Ishikawa (cell line): ENCODE data around the gene NUP153.

Experiments
- EP300 ChIP-seq: IDR thresholded peaks from 2 replicates; pipeline ENCODE4 v1.6.1; 2012; ENCODE audit warnings: borderline replicate concordance
- FOXM1 ChIP-seq: IDR thresholded peaks from 2 replicates; pipeline ENCODE4 v1.6.1; 2012; ENCODE audit warnings: low read depth, borderline replicate concordance
- NFIC ChIP-seq: IDR thresholded peaks from 2 replicates; pipeline ENCODE4 v1.6.1; 2012
- TCF12 ChIP-seq: IDR thresholded peaks from 2 replicates; pipeline ENCODE4 v1.6.1; 2012; ENCODE audit warnings: low read depth
- YY1 ChIP-seq: IDR thresholded peaks from 2 replicates; pipeline ENCODE4 v1.6.1; 2012; ENCODE audit warnings: low read depth
- ZBTB7A ChIP-seq: IDR thresholded peaks from 2 replicates; pipeline ENCODE4 v1.6.1; 2012; ENCODE audit warnings: low read depth

DNA sequence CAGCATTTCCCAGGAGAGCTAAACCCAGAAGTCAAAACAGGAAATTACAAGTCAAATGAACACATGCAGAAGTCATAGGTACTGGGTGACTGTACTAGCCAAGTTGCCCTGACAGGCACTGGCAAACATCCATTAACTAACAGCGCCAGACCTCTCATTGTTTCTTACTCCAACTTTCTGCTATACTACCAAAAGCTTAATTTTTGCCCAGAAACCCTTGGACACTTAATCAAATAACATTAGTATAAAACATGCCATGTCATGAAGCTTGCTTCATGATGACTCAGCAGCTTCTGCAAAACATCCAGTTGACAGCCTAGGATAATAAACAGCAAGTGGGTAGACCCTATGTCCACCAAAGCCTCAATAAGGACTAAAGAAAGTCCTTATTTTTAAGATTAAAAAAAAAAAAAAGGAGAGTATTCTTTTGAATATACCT lies 3.5 kb downstream of the NUP153 start:
- no peak for TF ChIP-seq ZBTB7A
- no peak for TF ChIP-seq TCF12
- no peak for TF ChIP-seq YY1
- TF ChIP-seq NFIC: 0 out of 2 replicates have a peak, but pooled peaks have one; percentile 12
- TF ChIP-seq FOXM1: no peak
- no peak for TF ChIP-seq EP300
